Rectal smooth muscle tissue (tissue), 1 donor: ENCODE results near the gene MRPL39.

Experiments
- H3K27ac ChIP-seq: one replicate; pipeline ENCODE4 v1.7.0; 2013; ENCODE audit warnings: low read depth, low read length, inconsistent platforms
- H3K27me3 ChIP-seq: one replicate; pipeline ENCODE4 v1.7.0; 2013; ENCODE audit warnings: low read length; ENCODE audit not compliant: control insufficient read depth, insufficient read depth
- H3K36me3 ChIP-seq: one replicate; pipeline ENCODE4 v1.7.0; 2013; ENCODE audit warnings: low read length; ENCODE audit not compliant: control insufficient read depth, insufficient read depth
- H3K4me1 ChIP-seq: one replicate; pipeline ENCODE4 v1.7.0; 2013; ENCODE audit warnings: low read length; ENCODE audit not compliant: control insufficient read depth, insufficient read depth
- H3K4me3 ChIP-seq: one replicate; pipeline ENCODE4 v1.7.0; 2013; ENCODE audit warnings: low read length
- H3K9ac ChIP-seq: one replicate; pipeline ENCODE4 v1.7.0; 2013; ENCODE audit warnings: low read length

MRPL39 gene

DNA sequence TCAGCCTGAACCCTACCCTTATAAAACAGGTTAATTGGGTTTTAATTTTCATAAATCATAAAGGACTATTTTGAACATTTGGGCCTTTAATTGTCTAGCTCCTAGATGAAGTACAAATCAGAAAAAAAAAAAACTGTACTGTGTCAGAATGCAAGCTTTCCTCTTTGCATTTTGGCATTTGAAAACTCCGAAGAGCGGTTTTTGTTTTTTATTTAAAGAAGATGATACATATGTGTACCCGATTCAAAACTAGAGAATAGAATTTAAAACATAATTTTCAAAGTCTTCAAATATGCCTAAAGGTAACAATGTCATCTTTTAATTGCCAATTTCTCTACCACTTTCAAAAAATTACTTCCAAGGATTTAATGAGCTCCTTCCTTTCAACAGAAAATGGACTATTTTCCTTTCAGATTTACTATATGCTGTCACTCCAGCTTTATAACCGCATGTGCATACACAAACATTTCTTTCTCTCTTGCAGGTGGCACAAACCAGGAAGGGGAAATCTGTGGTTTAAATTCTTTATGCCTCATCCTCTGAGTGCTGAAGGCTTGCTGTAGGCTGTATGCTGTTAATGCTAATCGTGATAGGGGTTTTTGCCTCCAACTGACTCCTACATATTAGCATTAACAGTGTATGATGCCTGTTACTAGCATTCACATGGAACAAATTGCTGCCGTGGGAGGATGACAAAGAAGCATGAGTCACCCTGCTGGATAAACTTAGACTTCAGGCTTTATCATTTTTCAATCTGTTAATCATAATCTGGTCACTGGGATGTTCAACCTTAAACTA lies 33.7 kb downstream of the MRPL39 start:
- H3K27ac ChIP-seq = no peak overlapping the region
- H3K9ac ChIP-seq = no peak overlapping the region
- no peaks in the 10 kb centered on the region for H3K36me3 ChIP-seq
- no peak overlapping the region for H3K4me3 ChIP-seq
- H3K27me3 ChIP-seq = no peaks in the 10 kb centered on the region
- H3K4me1 ChIP-seq = no peaks in the 10 kb centered on the region

- no peaks in the 10 kb centered on the region for H3K27me3 ChIP-seq
- H3K27ac ChIP-seq = no peak overlapping the region
- no peaks in the 10 kb centered on the region for H3K4me1 ChIP-seq
- H3K9ac ChIP-seq = no peak overlapping the region
- no peak overlapping the region for H3K4me3 ChIP-seq
- no peaks in the 10 kb centered on the region for H3K36me3 ChIP-seq
Observed at GRCh38 chr21:25572861-25573310, 34.4 kb downstream of the MRPL39 start.

DNA sequence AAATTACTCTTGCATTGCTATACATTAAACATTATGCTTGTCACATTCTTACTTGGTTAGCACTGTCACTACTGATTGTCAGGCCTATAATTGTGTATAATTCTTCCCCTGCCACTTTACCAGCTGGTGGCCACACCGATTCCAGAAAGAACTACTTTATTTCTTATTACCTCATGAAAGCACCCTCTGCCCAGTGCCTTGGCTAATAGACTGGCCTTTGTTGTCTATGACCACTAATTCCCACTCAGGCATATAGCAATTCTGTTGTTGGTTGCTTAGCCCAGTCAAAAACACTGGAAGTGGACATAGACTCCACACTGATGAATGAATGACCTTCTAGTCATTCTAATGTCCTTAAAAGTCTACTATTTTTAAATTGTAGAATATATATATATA lies 35.6 kb downstream of the MRPL39 start:
- H3K27me3 ChIP-seq = no peaks in the 10 kb centered on the region
- H3K9ac ChIP-seq = no peak overlapping the region
- H3K4me3 ChIP-seq = no peak overlapping the region
- no peak overlapping the region for H3K27ac ChIP-seq
- no peaks in the 10 kb centered on the region for H3K36me3 ChIP-seq
- no peaks in the 10 kb centered on the region for H3K4me1 ChIP-seq

DNA sequence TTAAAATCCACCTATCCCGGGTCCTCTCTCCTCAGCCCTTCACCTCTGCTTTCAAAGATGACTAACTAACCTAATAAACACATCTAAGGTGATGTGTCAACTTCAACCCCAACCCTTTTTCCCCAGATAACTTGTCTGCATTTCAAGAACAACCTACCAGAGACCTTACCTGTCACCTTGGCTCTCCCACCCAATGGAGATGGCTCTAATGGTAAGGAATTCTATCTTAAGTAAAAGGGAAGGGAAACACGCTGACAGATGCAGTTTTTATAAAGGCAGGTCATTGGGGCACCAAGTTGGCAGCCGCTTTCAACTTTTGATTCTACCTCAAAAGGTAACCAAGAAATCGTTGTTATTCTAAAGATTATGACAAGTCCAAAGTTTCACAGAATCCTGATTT lies 37.6 kb downstream of the MRPL39 start:
- Histone ChIP-seq H3K9ac (no peak overlapping the region), H3K4me3 (no peak overlapping the region), H3K27ac (no peak overlapping the region), H3K36me3 (no peaks in the 10 kb centered on the region), H3K4me1 (no peaks in the 10 kb centered on the region), H3K27me3 (no peaks in the 10 kb centered on the region)

DNA sequence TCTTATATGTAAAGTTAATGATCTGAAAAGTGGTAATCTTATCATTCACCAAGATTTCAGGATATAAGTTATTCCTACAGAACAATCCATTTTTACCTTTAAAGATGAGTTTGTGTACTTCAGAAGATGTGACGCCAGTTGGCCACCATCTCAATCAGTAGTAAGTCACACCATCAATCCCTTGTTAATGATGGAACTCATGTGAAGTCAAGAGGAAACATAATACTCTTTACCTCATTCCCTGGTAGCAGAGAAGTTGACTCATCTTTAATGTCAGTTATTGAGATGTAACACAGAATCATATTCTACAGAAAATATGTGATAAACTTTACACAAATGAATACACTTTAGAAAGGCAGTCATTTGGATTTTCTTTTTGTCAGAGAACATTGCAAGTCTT lies 38.2 kb downstream of the MRPL39 start:
- Histone ChIP-seq H3K36me3 (no peaks in the 10 kb centered on the region), H3K4me3 (no peak overlapping the region), H3K27me3 (no peaks in the 10 kb centered on the region), H3K27ac (no peak overlapping the region), H3K4me1 (no peaks in the 10 kb centered on the region), H3K9ac (no peak overlapping the region)

DNA sequence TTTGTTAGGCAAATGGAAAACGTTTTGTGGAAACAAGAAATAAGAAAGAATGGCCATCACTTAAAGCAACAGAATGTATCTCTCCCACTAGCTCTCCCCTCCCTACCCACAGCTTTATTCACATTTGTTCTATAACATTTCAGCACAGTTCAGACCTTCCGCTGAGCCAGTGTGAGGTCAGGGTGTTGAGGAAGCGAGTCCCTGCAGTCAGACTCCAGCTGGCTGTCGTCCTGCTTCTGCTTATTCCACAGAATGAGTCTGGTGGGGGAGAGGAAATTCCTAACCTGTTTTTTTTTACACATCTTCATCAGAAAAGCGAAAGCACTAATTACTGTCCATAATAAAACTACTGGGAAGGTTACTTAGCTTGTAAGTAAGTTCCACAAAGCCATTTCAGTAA lies 39.0 kb downstream of the MRPL39 start:
- Histone ChIP-seq H3K36me3 (no peaks in the 10 kb centered on the region), H3K9ac (no peak overlapping the region), H3K4me1 (no peaks in the 10 kb centered on the region), H3K27ac (no peak overlapping the region), H3K27me3 (no peaks in the 10 kb centered on the region), H3K4me3 (no peak overlapping the region)

- no peak overlapping the region for H3K4me3 ChIP-seq
- H3K4me1 ChIP-seq = no peaks in the 10 kb centered on the region
- no peaks in the 10 kb centered on the region for H3K27me3 ChIP-seq
- no peak overlapping the region for H3K9ac ChIP-seq
- no peaks in the 10 kb centered on the region for H3K36me3 ChIP-seq
- no peak overlapping the region for H3K27ac ChIP-seq
Observed at GRCh38 chr21:25567472-25567871, 39.8 kb downstream of the MRPL39 start.

- Histone ChIP-seq H3K4me3 (no peak overlapping the region), H3K27ac (no peak overlapping the region), H3K36me3 (no peaks in the 10 kb centered on the region), H3K27me3 (no peaks in the 10 kb centered on the region), H3K4me1 (no peaks in the 10 kb centered on the region), H3K9ac (no peak overlapping the region)
Observed at GRCh38 chr21:25566645-25567044, 40.6 kb downstream of the MRPL39 start.

GRCh38 chr21:25565272-25566211 lies 41.7 kb downstream of the MRPL39 start:
- H3K36me3 ChIP-seq = no peaks in the 10 kb centered on the region
- no peak overlapping the region for H3K27ac ChIP-seq
- no peak overlapping the region for H3K9ac ChIP-seq
- no peak overlapping the region for H3K4me3 ChIP-seq
- no peaks in the 10 kb centered on the region for H3K27me3 ChIP-seq
- H3K4me1 ChIP-seq = no peaks in the 10 kb centered on the region

DNA sequence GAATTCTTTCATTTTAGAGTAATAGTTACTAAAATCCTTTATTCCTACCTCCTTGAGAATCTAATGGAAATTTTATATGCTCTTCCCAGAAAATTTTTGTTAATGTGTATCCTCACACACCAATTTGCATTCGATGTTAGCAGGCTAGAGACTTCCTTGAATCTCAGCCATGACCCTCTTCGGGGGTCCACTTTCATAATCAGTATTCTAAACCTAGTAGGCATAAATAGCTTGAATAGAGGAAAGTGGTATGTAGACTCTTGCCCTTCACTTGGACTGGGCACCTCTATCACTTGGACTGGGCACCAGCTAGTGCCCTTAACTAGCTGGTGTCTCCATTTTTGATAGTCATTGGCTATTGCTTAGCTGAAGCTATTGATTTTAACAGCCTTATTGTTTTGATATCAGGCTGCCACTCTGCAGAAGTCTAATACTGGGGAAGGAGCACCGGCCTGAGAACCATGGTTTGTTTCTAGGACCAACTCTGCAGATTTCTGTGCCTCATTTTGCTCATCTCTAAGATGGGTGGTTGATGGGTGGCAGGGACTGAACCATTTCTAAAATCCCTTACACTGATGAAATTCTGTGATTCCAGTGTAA lies 42.8 kb downstream of the MRPL39 start:
- Histone ChIP-seq H3K9ac (no peak overlapping the region), H3K4me1 (no peaks in the 10 kb centered on the region)

GRCh38 chr21:25563361-25564116 lies 43.7 kb downstream of the MRPL39 start:
- H3K4me1 ChIP-seq = no peaks in the 10 kb centered on the region

More for the DNA sequence above, 42.8 kb downstream of the MRPL39 start:
- Histone ChIP-seq H3K27ac (no peak overlapping the region), H3K4me3 (no peak overlapping the region), H3K36me3 (no peaks in the 10 kb centered on the region), H3K27me3 (no peaks in the 10 kb centered on the region)

DNA sequence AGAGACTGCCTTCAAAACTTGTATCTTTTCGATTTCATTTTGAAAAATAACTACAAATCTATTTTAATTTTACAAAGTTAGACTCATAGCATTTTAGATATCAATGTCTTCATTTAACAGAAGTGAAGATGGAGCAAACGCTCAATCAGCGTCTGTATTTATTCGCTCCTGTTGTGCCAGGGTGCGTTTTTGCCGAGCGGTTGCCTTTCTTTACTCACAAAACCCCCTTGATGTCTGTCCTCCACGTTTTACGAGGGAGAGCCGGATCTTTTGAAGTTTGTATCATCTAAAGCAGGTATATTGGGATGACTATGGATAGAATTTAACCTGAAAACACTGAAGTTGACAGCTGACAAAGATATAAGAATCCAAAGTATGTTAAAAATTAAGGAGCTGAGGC lies 44.6 kb downstream of the MRPL39 start:
- no peaks in the 10 kb centered on the region for H3K36me3 ChIP-seq
- H3K4me3 ChIP-seq = peak overlapping the region; percentile 68
- no peak overlapping the region for H3K27ac ChIP-seq
- H3K27me3 ChIP-seq = no peaks in the 10 kb centered on the region
- H3K9ac ChIP-seq = peak overlapping the region; percentile 1
- no peaks in the 10 kb centered on the region for H3K4me1 ChIP-seq

More at GRCh38 chr21:25563361-25564116, 43.7 kb downstream of the MRPL39 start:
- Histone ChIP-seq H3K9ac (no peak overlapping the region), H3K4me3 (no peak overlapping the region), H3K27ac (no peak overlapping the region), H3K36me3 (no peaks in the 10 kb centered on the region), H3K27me3 (no peaks in the 10 kb centered on the region)
